HCT116 (cell line): Measurements from ENCODE around the gene TTLL6. TPM values are rescaled to one million over a fixed set of nuclear protein-coding genes. Genes with fewer than 3 reads are reported as not detected.

Experiments
- ATAC-seq: fragments of 200-7000 bp; cut with Tn5 transposase; 2 replicates; pipeline ENCODE4 v1.9.1; 2020; ENCODE audit warnings: mild to moderate bottlenecking, moderate library complexity
- BruUV-seq: library from RNA; stranded (reverse); fragments of 400-500 nt; replicated peaks from 2 replicates; lab custom pipeline; 2021; lab: Mats Ljungman, UMichigan
- CTCF ChIA-PET: fragments of 300-600 bp; sonication (Branson Sonifier 250); formaldehyde crosslinking; loops from one replicate; lab custom pipeline; 2021; ENCODE audit warnings: antibody characterized with exemption; lab: Charles Lee
- POLR2A ChIA-PET: fragments of 300-600, 350-600 bp; sonication (Branson Sonifier 250); formaldehyde crosslinking; loops from one replicate; lab custom pipeline; 2021; ENCODE audit warnings: antibody characterized with exemption; lab: Charles Lee
- RAD21 ChIA-PET, 2 experiments: fragments of 300-600 bp; sonication (Branson Sonifier 250); formaldehyde crosslinking; loops; one replicate each; lab custom pipeline; 2023; ENCODE audit warnings: low total read pairs in 2 of 2; ENCODE audit not compliant: uncharacterized antibody in 2 of 2, unreplicated experiment in 2 of 2, low non-redundant PET in 1 of 2; lab: Charles Lee
- DNase-seq: peaks from one replicate; pipeline ENCODE4 v3.0.0-alpha.2; 2010; ENCODE audit warnings: low read depth, low spot score
- H2AFZ ChIP-seq: fragments of 200-600 bp; shearing (Covaris generic), sonication (generic); 2 replicates; pipeline ENCODE4 v1.6.1; 2017; ENCODE audit warnings: low read depth, mixed run types, mixed read lengths, antibody characterized with exemption, low read length; ENCODE audit not compliant: poor library complexity, severe bottlenecking
- H3K27ac ChIP-seq: 2 replicates; pipeline ENCODE4 v1.5.1; 2012; ENCODE audit warnings: low read depth, low read length
- H3K27me3 ChIP-seq: fragments of 200-600 bp; sonication (generic); 2 replicates; pipeline ENCODE4 v1.6.1; 2016; ENCODE audit warnings: mixed run types, low read length, mixed read lengths; ENCODE audit not compliant: insufficient read depth
- H3K36me3 ChIP-seq, 2 experiments: fragments of 200-500 bp in 1 of 2; fragments of 200-600 bp in 1 of 2; sonication (Bioruptor generic) in 1 of 2; sonication (generic) in 1 of 2; 2 replicates each; pipeline versions ENCODE4 v1.5.1 to v1.6.1; 2014 to 2016; ENCODE audit warnings: low read length in 2 of 2, inconsistent platforms in 1 of 2, mixed read lengths in 1 of 2, mixed run types in 1 of 2; ENCODE audit not compliant: insufficient read depth in 2 of 2, control insufficient read depth in 1 of 2
- H3K4me1 ChIP-seq, 2 experiments: fragments of 200-600 bp in 1 of 2; sonication (generic) in 1 of 2; 2 replicates each; pipeline versions ENCODE4 v1.5.1 to v1.6.1; 2012 to 2017; ENCODE audit warnings: low read length in 2 of 2, inconsistent platforms in 1 of 2, mild to moderate bottlenecking in 1 of 2, mixed read lengths in 1 of 2, mixed run types in 1 of 2, moderate library complexity in 1 of 2; ENCODE audit not compliant: insufficient read depth in 2 of 2, control insufficient read depth in 1 of 2
- H3K4me2 ChIP-seq: fragments of 200-600 bp; sonication (generic); 2 replicates; pipeline ENCODE4 v1.6.1; 2017; ENCODE audit warnings: mixed run types, low read length, mixed read lengths
- H3K4me3 ChIP-seq, 2 experiments: fragments of 200-600 bp in 1 of 2; sonication (generic) in 1 of 2; replicated peaks in 1 of 2; 2 replicates each; pipeline ENCODE4 v1.5.1; 2011 to 2016; ENCODE audit warnings: low read length in 2 of 2, control low read depth in 1 of 2, low read depth in 1 of 2, mild to moderate bottlenecking in 1 of 2, mixed read lengths in 1 of 2, mixed run types in 1 of 2
- H3K79me2 ChIP-seq: fragments of 200-600 bp; sonication (generic); 2 replicates; pipeline ENCODE4 v1.6.1; 2017; ENCODE audit warnings: mild to moderate bottlenecking, mixed run types, low read length, moderate library complexity, mixed read lengths; ENCODE audit not compliant: insufficient read depth
- H3K9ac ChIP-seq: fragments of 200-600 bp; sonication (generic); 2 replicates; pipeline ENCODE4 v1.6.1; 2016; ENCODE audit warnings: low read length, mixed read lengths
- H3K9me2 ChIP-seq: fragments of 200-600 bp; sonication (generic), shearing (Covaris generic); 2 replicates; pipeline ENCODE4 v1.6.1; 2017; ENCODE audit warnings: mixed run types, mild to moderate bottlenecking, moderate library complexity; ENCODE audit not compliant: insufficient read depth
- H3K9me3 ChIP-seq, 2 experiments: fragments of 200-500 bp in 1 of 2; fragments of 200-600 bp in 1 of 2; sonication (Bioruptor generic) in 1 of 2; sonication (generic) in 1 of 2; 2 replicates each; pipeline ENCODE4 v1.6.1; 2014 to 2017; ENCODE audit warnings: low read length in 2 of 2, mixed read lengths in 2 of 2, inconsistent platforms in 1 of 2, low read depth in 1 of 2, mild to moderate bottlenecking in 1 of 2, mixed run types in 1 of 2, moderate library complexity in 1 of 2; ENCODE audit not compliant: control insufficient read depth in 1 of 2, insufficient read depth in 1 of 2
- H4K20me1 ChIP-seq: fragments of 200-600 bp; sonication (generic), shearing (Covaris generic); 2 replicates; pipeline ENCODE4 v1.6.1; 2017; ENCODE audit warnings: mixed run types, mild to moderate bottlenecking, moderate library complexity; ENCODE audit not compliant: insufficient read depth
- ATF3 ChIP-seq: IDR thresholded peaks from 2 replicates; pipeline ENCODE4 v1.6.1; 2012
- EGR1 ChIP-seq: IDR thresholded peaks from 2 replicates; pipeline ENCODE4 v1.6.1; 2012; ENCODE audit warnings: low read depth
- EZH2phosphoT487 ChIP-seq: fragments of 200-600 bp; IDR thresholded peaks from 2 replicates; pipeline ENCODE4 v1.6.1; 2018; ENCODE audit warnings: antibody characterized with exemption, borderline replicate concordance
- MAX ChIP-seq: IDR thresholded peaks from 2 replicates; pipeline ENCODE4 v1.6.1; 2012
- POLR2A ChIP-seq: IDR thresholded peaks from 2 replicates; pipeline ENCODE4 v1.7.0; 2011; ENCODE audit warnings: borderline replicate concordance; ENCODE audit not compliant: insufficient read depth, insufficient read length; ENCODE audit errors: extremely low read depth
- REST ChIP-seq: IDR thresholded peaks from 2 replicates; pipeline ENCODE4 v1.6.1; 2012; ENCODE audit warnings: low read depth
- SIN3A ChIP-seq: IDR thresholded peaks from 2 replicates; pipeline ENCODE4 v1.6.1; 2012; ENCODE audit warnings: low read depth
- SP1 ChIP-seq: IDR thresholded peaks from 2 replicates; pipeline ENCODE4 v1.6.1; 2012; ENCODE audit warnings: low read depth
- SRF ChIP-seq: IDR thresholded peaks from 2 replicates; pipeline ENCODE4 v1.6.1; 2012; ENCODE audit warnings: low read depth
- YY1 ChIP-seq: IDR thresholded peaks from 2 replicates; pipeline ENCODE4 v1.6.1; 2011; ENCODE audit warnings: low read length, low read depth, moderate library complexity, mild to moderate bottlenecking; ENCODE audit not compliant: insufficient replicate concordance; ENCODE audit errors: extremely low read depth
- intact Hi-C: fragments of 100-400 bp; cut with micrococcal nuclease; formaldehyde crosslinking; loops from 2 replicates; pipeline ENCODE4 v1.10.0; 2022
- total RNA-seq: library from RNA; stranded (reverse); gene quantifications from one replicate; pipeline ENCODE4 v1.2.1, GENCODE V29; 2021; ENCODE audit not compliant: unreplicated experiment

The TTLL6 gene
- total RNA-seq, 1 experiment from 2014 or later = 0.79 TPM

- ATAC-seq = no peak
Measured at GRCh38 chr17:48754500-48755261, 62.3 kb downstream of the TTLL6 start.

More at GRCh38 chr17:48754500-48755261, 62.3 kb downstream of the TTLL6 start:
- Histone ChIP-seq H3K4me1 (peaks cover 0 to 7% of the 10 kb centered on the region in 2 experiments; a peak in 1 of 4 replicates), H3K36me3 (no peaks in the 10 kb centered on the region), H3K79me2 (no peaks in the 10 kb centered on the region), H3K27ac (no peak overlapping the region), H3K4me3 (no peak overlapping the region), H2AFZ (no peak overlapping the region), H3K9me2 (no peaks in the 10 kb centered on the region), H4K20me1 (no peaks in the 10 kb centered on the region), H3K27me3 (0 out of 2 replicates have a peak, but pooled peaks cover 6% of the 10 kb centered on the region), H3K9ac (no peak overlapping the region), H3K4me2 (no peak overlapping the region), H3K9me3 (no peaks in the 10 kb centered on the region)
- no peak for DNase-seq
- intact Hi-C loops = no loop called here
- CTCF ChIA-PET = no interaction called here
- POLR2A ChIA-PET = no interaction called here
- no TSS peak for BruUV-seq
- TF ChIP-seq EZH2phosphoT487 (no peak), EGR1 (no peak), SIN3A (no peak), SRF (no peak), YY1 (no peak), POLR2A (no peak), SP1 (no peak), ATF3 (no peak), MAX (no peak), REST (no peak)
- RAD21 ChIA-PET = interaction anchor here in 1 of 2 experiments (0.6 kb wide), 1 partner anchor 26 kb away, joined by 4 read pairs; the partner anchor contains the start of gene HOXB13
